Coronary artery (tissue), 2 donors: ENCODE measurements around the gene SLC24A3.

Experiments
- DNase-seq: peaks from one replicate; pipeline ENCODE4 v3.0.0-alpha.2; 2017; ENCODE audit warnings: low spot score
- H3K27ac ChIP-seq, 2 donors: fragments of 200-600 bp; sonication (generic); one replicate each; pipeline ENCODE4 v1.5.1; 2016 to 2019
- H3K4me3 ChIP-seq: fragments of 200-600 bp; sonication (generic); 2 replicates; pipeline ENCODE4 v1.5.1; 2016; ENCODE audit warnings: mild to moderate bottlenecking, moderate library complexity
- CTCF ChIP-seq: fragments of 200-600 bp; sonication (generic); IDR thresholded peaks from one replicate; pipeline ENCODE4 v1.5.1; 2019; ENCODE audit warnings: antibody characterized with exemption

The SLC24A3 gene

GRCh38 chr20:19275630-19276071 lies 63.2 kb downstream of the SLC24A3 start:
- Histone ChIP-seq H3K27ac (peak overlapping the region in 1 of 2 donors; percentile 82), H3K4me3 (peak overlapping the region; percentile 44)
- DNase-seq: peak; percentile 79
- TF ChIP-seq CTCF: no peak

- no peak overlapping the region for H3K4me3 ChIP-seq
- TF ChIP-seq CTCF: no peak
- DNase-seq: no peak
- no peak overlapping the region for H3K27ac ChIP-seq
Observed at GRCh38 chr20:19277381-19277780, 64.9 kb downstream of the SLC24A3 start.

- no peak overlapping the region for H3K27ac ChIP-seq
- H3K4me3 ChIP-seq: no peak overlapping the region
- no peak for DNase-seq
- TF ChIP-seq CTCF: no peak
Observed at GRCh38 chr20:19283490-19284025, 71.1 kb downstream of the SLC24A3 start.

GRCh38 chr20:19284400-19285178 lies 72.1 kb downstream of the SLC24A3 start:
- DNase-seq: no peak
- no peak for TF ChIP-seq CTCF
- peak overlapping the region in 1 of 2 donors; percentile 4 for H3K27ac ChIP-seq
- H3K4me3 ChIP-seq: no peak overlapping the region

- no peak for TF ChIP-seq CTCF
- no peak for DNase-seq
- no peak overlapping the region for H3K27ac ChIP-seq
- H3K4me3 ChIP-seq: no peak overlapping the region
Observed at GRCh38 chr20:19285436-19285835, 73.0 kb downstream of the SLC24A3 start.

GRCh38 chr20:19288061-19288460 lies 75.6 kb downstream of the SLC24A3 start:
- Histone ChIP-seq H3K27ac (no peak overlapping the region), H3K4me3 (no peak overlapping the region)
- TF ChIP-seq CTCF: no peak
- DNase-seq: no peak

GRCh38 chr20:19288636-19289035 lies 76.2 kb downstream of the SLC24A3 start:
- TF ChIP-seq CTCF: no peak
- no peak overlapping the region for H3K27ac ChIP-seq
- H3K4me3 ChIP-seq: no peak overlapping the region
- DNase-seq: no peak
